CD14-positive monocyte (primary cell): ENCODE data around the gene NACAD. TPM values are rescaled to one million over a fixed set of nuclear protein-coding genes. Genes with fewer than 3 reads are reported as not detected.

Experiments used
- DNase-seq, 3 donors: peaks; one replicate each; pipeline ENCODE4 v3.0.0-alpha.2; 2011 to 2022
- H2AFZ ChIP-seq: 2 replicates; pipeline ENCODE4 v1.6.0; 2012; ENCODE audit warnings: mild to moderate bottlenecking, low read depth, low read length, inconsistent platforms; ENCODE audit not compliant: insufficient read depth, poor library complexity, severe bottlenecking
- H3K27ac ChIP-seq, 2 donors: 1 replicate in 1 of 2; 2 replicates in 1 of 2; pipeline ENCODE4 v1.5.1; 2012 to 2013; ENCODE audit warnings: low read length in 2 of 2, control low read depth in 1 of 2, inconsistent platforms in 1 of 2, low read depth in 1 of 2, mild to moderate bottlenecking in 1 of 2
- H3K27me3 ChIP-seq, 2 donors: one replicate each; pipeline versions ENCODE4 v1.6.0 to v1.6.1; 2011 to 2013; ENCODE audit warnings: low read length in 2 of 2; ENCODE audit not compliant: control insufficient read depth in 2 of 2, insufficient read depth in 2 of 2
- H3K36me3 ChIP-seq, 2 donors: replicated peaks in 1 of 2; 1 replicate in 1 of 2; 2 replicates in 1 of 2; pipeline versions ENCODE4 v1.5.1 to v1.6.1; 2012 to 2013; ENCODE audit warnings: low read length in 2 of 2, control low read depth in 1 of 2, inconsistent platforms in 1 of 2, mild to moderate bottlenecking in 1 of 2; ENCODE audit not compliant: insufficient read depth in 2 of 2, control insufficient read depth in 1 of 2
- H3K4me1 ChIP-seq, 2 donors: 1 replicate in 1 of 2; 2 replicates in 1 of 2; pipeline versions ENCODE4 v1.5.1 to v1.6.1; 2012 to 2013; ENCODE audit warnings: low read length in 2 of 2, control low read depth in 1 of 2, inconsistent platforms in 1 of 2, mild to moderate bottlenecking in 1 of 2, moderate library complexity in 1 of 2; ENCODE audit not compliant: insufficient read depth in 2 of 2, control insufficient read depth in 1 of 2
- H3K4me2 ChIP-seq: replicated peaks from 2 replicates; pipeline ENCODE3; 2012; ENCODE audit warnings: low read length, moderate library complexity, mild to moderate bottlenecking; ENCODE audit not compliant: poor library complexity, severe bottlenecking; ENCODE audit errors: extremely low read depth
- H3K4me3 ChIP-seq, 3 experiments: fragments of 200-600 bp in 1 of 3; sonication (generic) in 1 of 3; replicated peaks in 1 of 3; 1 replicate in 2 of 3; 2 replicates in 1 of 3; pipeline ENCODE4 v1.5.1; 2011 to 2013; ENCODE audit warnings: low read length in 3 of 3, mild to moderate bottlenecking in 3 of 3, control low read depth in 2 of 3, low read depth in 2 of 3, inconsistent platforms in 1 of 3, moderate library complexity in 1 of 3
- H3K79me2 ChIP-seq: 2 replicates; pipeline ENCODE4 v1.6.0; 2012; ENCODE audit warnings: mild to moderate bottlenecking, control low read depth, inconsistent platforms, low read length, moderate library complexity; ENCODE audit not compliant: insufficient read depth
- H3K9ac ChIP-seq: 2 replicates; pipeline ENCODE4 v1.6.0; 2017; ENCODE audit warnings: low read length, mild to moderate bottlenecking; ENCODE audit not compliant: insufficient read depth, poor library complexity, severe bottlenecking
- H3K9me3 ChIP-seq, 2 donors: replicated peaks in 1 of 2; 1 replicate in 1 of 2; 2 replicates in 1 of 2; pipeline versions ENCODE4 v1.5.1 to v1.6.1; 2012 to 2013; ENCODE audit warnings: low read length in 2 of 2, control low read depth in 1 of 2; ENCODE audit not compliant: control insufficient read depth in 1 of 2, insufficient read depth in 1 of 2
- H4K20me1 ChIP-seq: 2 replicates; pipeline ENCODE4 v1.6.0; 2012; ENCODE audit warnings: mild to moderate bottlenecking, low read length, control low read depth, moderate library complexity; ENCODE audit not compliant: insufficient read depth
- H3K27ac Mint-ChIP-seq, 7 donors: one replicate each; pipeline ENCODE4 v1.8.0; 2020; ENCODE audit warnings: mild to moderate bottlenecking in 7 of 7, mixed read lengths in 7 of 7, moderate library complexity in 6 of 7, inconsistent platforms in 2 of 7
- H3K27me3 Mint-ChIP-seq, 3 donors: one replicate each; pipeline ENCODE4 v1.8.0; 2021 to 2022; ENCODE audit warnings: low read depth in 3 of 3, mild to moderate bottlenecking in 3 of 3, mixed read lengths in 3 of 3, moderate library complexity in 3 of 3, inconsistent platforms in 1 of 3
- H3K36me3 Mint-ChIP-seq, 2 donors: one replicate each; pipeline ENCODE4 v1.8.0; 2020; ENCODE audit warnings: mixed read lengths in 2 of 2, inconsistent platforms in 1 of 2, mild to moderate bottlenecking in 1 of 2
- H3K4me1 Mint-ChIP-seq: one replicate; pipeline ENCODE4 v1.8.0; 2020; ENCODE audit warnings: mild to moderate bottlenecking, mixed read lengths
- H3K4me3 Mint-ChIP-seq, 2 donors: one replicate each; pipeline ENCODE4 v1.8.0; 2020; ENCODE audit warnings: mild to moderate bottlenecking in 2 of 2, mixed read lengths in 2 of 2, moderate library complexity in 1 of 2
- H3K9me3 Mint-ChIP-seq, 7 donors: one replicate each; pipeline ENCODE4 v1.8.0; 2020 to 2022; ENCODE audit warnings: mixed read lengths in 7 of 7, mild to moderate bottlenecking in 6 of 7, moderate library complexity in 6 of 7, inconsistent platforms in 2 of 7
- CTCF ChIP-seq: fragments of 200-600 bp; IDR thresholded peaks from one replicate; pipeline ENCODE4 v1.8.0; 2022; ENCODE audit warnings: antibody characterized with exemption, mild to moderate bottlenecking
- WGBS: methylation state at CpG from one replicate; pipeline ENCODE4 v1.1.5; 2013; ENCODE audit warnings: missing lambda C conversion rate; ENCODE audit not compliant: insufficient coverage; 5-methylcytosine and 5-hydroxymethylcytosine counted together
- intact Hi-C, 2 donors: fragments of 100-400 bp; cut with micrococcal nuclease; formaldehyde crosslinking; loops; one replicate each; pipeline versions ENCODE4 v1.15.0 to v1.15.1; 2023
- polyA plus RNA-seq, 3 donors: library from polyadenylated mRNA; depleted of rRNA in 1 of 3; unstranded in 2 of 3; stranded (reverse) in 1 of 3; fragments of 300-500 nt in 2 of 3; fragments of >200 nt in 1 of 3; fragmentation: Illumina TruSeq in 2 of 3; gene quantifications; 1 replicate in 2 of 3; 2 replicates in 1 of 3; pipeline ENCODE4 v1.2.3, GENCODE V29; 2012 to 2021

NACAD gene
- polyA plus RNA-seq, 3 donors: 0.04 TPM; not detected in 2

DNA sequence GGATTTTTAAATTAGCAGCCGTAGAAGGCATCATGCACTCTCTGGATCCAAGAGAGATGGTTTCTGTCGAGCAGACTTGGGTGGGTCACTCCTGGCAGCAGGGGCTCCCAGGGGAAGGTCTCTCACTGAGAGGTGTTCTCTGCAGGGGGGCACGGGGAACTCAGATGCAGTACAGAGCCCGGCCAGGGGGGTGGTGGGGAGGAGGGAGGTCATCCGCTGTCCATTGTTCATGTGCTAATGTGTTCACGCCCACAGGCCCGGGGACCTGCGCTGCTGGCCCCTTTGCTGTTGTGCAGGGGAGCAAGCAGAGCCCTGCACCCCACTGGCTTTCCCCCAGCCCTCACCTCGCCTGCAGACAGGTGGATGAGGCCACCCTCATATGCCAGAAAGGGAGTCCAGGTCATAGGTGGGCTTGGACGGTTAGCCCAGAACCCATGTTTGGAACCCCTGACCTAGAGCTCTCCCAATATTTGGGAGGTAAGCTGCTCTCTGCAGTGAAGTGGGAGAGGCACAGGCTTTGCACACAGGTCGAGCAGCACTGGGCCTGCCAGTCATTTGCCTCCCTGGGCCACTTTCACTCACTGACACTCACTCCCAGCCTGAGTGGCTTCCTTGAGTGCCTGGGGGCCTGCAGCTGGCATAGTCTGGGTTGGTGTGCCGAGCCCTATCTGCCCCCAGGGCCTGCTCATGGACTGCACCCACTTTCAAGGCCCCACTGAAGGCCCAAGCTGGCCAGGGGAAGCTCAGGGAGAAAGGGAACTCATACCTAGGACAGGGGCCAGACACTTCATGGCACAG is 35.3 kb upstream of the NACAD start:
- Mint-ChIP-seq H3K27me3 (peaks cover 0 to 6% (median 2%) of the 10 kb centered on the region in 3 donors), H3K4me1 (peaks cover 5% of the 10 kb centered on the region), H3K27ac (no peak overlapping the region), H3K4me3 (no peak overlapping the region), H3K36me3 (no peaks in the 10 kb centered on the region), H3K9me3 (peaks cover 0 to 8% (median 0%) of the 10 kb centered on the region in 7 donors)
- H3K4me3 ChIP-seq: no peak overlapping the region
- H2AFZ ChIP-seq: no peak overlapping the region
- no peaks in the 10 kb centered on the region for H3K36me3 ChIP-seq
- no peaks in the 10 kb centered on the region for H3K4me1 ChIP-seq
- H3K9ac ChIP-seq: no peak overlapping the region
- H3K4me2 ChIP-seq: no peak overlapping the region
- DNase-seq: no peak
- H3K27me3 ChIP-seq: no peaks in the 10 kb centered on the region
- no peak overlapping the region for H3K27ac ChIP-seq
- H3K9me3 ChIP-seq: no peaks in the 10 kb centered on the region
- 98% methylated on average over 9 of the region's 12 CpGs for WGBS
- no peaks in the 10 kb centered on the region for H4K20me1 ChIP-seq
- intact Hi-C loops: no loop called here
- no peaks in the 10 kb centered on the region for H3K79me2 ChIP-seq
- no peak for TF ChIP-seq CTCF

DNA sequence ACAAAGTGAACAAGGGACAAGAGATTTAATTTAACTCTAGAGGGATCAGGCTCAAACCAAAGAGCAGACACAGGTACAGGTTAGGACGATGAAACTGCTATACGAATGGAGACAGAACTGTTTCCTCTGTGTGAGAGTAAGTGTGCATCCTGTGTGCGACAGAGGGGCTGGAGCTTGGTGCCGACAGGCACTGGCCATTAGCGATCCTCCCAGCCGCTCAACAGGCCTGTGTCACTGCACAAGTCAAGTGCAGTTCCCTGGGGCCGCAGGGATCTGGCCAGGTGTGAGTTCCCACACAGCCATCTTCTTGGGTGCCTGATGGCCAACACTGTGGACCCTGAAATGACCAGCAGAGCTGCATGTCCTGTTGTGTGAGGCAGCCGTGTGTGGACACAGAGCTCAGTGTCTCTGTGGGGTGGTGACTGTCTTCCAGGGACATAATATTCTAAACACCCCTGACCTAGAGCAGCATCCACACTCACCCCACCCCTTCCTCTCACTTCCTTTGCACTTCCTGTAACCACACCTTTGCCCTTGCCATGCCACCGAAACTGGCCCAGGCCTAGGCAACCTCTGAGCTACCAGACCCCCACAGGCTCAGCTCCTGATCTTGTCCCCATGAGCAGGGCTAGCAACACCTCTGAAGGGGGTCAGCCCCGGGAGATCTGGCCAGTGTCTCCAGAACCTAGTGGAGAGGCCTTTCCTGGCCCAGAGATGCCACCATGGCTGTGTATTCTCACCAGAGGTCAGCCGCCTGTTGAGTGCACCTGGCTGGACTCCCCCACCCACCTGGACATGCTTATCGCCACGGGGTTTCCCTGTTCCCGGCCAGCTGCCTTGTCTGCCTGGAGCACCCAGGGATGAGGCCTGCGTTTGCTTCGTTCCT is 34.4 kb upstream of the NACAD start:
- H3K27me3 ChIP-seq: no peaks in the 10 kb centered on the region
- Mint-ChIP-seq H3K4me3 (no peak overlapping the region), H3K27ac (no peak overlapping the region), H3K27me3 (peaks cover 0 to 11% (median 2%) of the 10 kb centered on the region in 3 donors), H3K36me3 (no peaks in the 10 kb centered on the region), H3K9me3 (peaks cover 0 to 8% (median 0%) of the 10 kb centered on the region in 7 donors), H3K4me1 (peaks cover 5% of the 10 kb centered on the region)
- WGBS: 91% methylated on average over 15 of the region's 16 CpGs
- no peak for TF ChIP-seq CTCF
- no peaks in the 10 kb centered on the region for H4K20me1 ChIP-seq
- H3K27ac ChIP-seq: no peak overlapping the region
- no peak overlapping the region for H3K4me2 ChIP-seq
- H3K9ac ChIP-seq: no peak overlapping the region
- no peak for DNase-seq
- H3K79me2 ChIP-seq: no peaks in the 10 kb centered on the region
- H3K4me1 ChIP-seq: no peaks in the 10 kb centered on the region
- H3K4me3 ChIP-seq: no peak overlapping the region
- H2AFZ ChIP-seq: no peak overlapping the region
- no peaks in the 10 kb centered on the region for H3K9me3 ChIP-seq
- intact Hi-C loops: no loop called here
- no peaks in the 10 kb centered on the region for H3K36me3 ChIP-seq
